ENCODE results near the gene SPPL2C.

The SPPL2C gene, protein sequence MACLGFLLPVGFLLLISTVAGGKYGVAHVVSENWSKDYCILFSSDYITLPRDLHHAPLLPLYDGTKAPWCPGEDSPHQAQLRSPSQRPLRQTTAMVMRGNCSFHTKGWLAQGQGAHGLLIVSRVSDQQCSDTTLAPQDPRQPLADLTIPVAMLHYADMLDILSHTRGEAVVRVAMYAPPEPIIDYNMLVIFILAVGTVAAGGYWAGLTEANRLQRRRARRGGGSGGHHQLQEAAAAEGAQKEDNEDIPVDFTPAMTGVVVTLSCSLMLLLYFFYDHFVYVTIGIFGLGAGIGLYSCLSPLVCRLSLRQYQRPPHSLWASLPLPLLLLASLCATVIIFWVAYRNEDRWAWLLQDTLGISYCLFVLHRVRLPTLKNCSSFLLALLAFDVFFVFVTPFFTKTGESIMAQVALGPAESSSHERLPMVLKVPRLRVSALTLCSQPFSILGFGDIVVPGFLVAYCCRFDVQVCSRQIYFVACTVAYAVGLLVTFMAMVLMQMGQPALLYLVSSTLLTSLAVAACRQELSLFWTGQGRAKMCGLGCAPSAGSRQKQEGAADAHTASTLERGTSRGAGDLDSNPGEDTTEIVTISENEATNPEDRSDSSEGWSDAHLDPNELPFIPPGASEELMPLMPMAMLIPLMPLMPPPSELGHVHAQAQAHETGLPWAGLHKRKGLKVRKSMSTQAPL

DNA sequence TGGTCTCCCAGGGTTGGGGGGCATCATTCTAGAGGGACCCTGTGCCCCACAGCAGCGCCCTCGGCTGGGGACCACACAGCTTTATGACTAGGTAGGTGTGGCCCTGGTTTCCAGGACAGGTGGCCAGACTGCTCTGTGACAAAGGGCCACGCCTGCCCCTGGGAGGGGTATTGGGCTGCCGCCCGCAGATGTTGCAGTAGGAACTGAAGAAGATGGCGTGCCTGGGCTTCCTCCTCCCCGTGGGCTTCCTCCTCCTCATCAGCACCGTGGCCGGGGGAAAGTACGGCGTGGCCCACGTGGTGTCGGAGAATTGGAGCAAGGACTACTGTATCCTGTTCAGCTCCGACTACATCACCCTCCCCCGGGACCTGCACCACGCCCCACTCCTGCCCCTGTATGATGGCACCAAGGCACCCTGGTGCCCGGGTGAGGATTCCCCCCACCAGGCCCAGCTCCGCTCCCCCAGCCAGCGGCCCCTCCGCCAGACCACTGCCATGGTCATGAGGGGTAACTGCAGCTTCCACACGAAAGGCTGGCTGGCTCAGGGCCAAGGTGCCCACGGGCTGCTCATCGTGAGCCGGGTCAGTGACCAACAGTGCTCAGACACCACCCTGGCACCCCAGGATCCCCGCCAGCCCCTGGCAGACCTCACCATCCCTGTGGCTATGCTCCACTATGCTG is at the start of gene SPPL2C:
Gene SPPL2C, plus strand, starts transcription at position 187 of the 681 bp plus-strand sequence. Its CDS starts 26 bp downstream, at position 213.
- DNase-seq: no peak

DNA sequence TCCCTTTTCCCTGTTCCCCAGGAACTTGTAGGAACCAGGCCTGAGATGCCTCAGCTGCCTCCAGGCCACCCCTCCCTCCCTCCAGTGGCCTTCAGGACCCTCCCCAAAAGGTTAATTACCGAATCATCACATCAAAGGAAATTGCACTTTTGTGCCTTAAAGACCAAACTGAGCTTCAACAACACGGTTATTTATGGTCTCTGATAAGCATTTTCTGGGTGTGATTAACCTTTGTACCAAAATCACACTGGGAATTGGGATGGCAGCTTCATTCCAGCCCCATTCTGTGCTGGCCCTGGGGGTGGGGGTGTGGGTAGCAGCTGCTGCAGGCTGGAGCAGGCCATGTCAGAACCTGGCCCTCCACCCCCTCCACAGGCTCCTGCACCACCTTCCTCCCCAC is 43.9 kb upstream of the SPPL2C start:
- DNase-seq: no peak

- DNase-seq: no peak
Measured at GRCh38 chr17:45801421-45801820, 43.3 kb upstream of the SPPL2C start.

DNA sequence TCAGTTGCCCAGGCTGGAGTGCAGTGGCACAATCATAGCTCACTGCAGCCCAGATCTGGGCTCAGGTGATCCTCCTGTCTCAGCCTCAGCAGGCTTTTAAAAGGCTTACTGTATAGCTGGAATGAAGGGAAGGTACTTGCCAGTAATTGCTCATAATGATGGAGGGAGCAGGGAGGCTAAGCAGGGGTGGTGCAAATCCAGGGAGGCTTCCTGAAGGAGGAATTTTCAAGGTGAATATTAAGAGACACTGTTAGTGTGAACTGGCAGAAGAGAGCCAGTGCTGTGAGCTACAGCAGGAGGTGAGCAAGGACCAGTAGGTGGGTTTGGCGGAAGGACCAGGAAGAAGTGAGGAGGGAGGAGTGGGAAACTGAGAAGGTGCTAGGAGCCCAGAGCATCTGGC is 35.8 kb upstream of the SPPL2C start:
- DNase-seq: no peak

DNA sequence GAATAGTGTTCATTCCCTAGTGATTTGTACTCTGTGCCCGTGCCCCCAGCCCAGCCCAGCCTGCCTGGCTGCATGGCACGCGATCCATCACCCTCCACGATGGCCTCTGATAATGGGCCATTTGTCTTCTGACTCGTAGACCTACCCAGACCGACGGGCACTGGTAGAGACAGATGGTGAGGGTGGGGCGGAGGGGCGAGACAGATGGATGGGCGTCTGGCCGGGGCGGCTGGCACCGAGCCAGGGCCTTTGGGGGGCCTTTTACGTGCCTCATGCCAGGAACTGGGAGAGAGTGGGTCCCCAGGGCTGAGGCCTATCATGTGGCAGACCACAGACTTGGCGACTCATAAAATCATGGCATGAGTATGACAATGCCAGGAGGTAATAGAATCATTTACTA is 35.2 kb upstream of the SPPL2C start:
- DNase-seq: no peak

- no peak for DNase-seq
Measured at GRCh38 chr17:45812102-45812501, 32.6 kb upstream of the SPPL2C start.

- DNase-seq: no peak
Measured at GRCh38 chr17:45813048-45813725, 31.5 kb upstream of the SPPL2C start.

DNA sequence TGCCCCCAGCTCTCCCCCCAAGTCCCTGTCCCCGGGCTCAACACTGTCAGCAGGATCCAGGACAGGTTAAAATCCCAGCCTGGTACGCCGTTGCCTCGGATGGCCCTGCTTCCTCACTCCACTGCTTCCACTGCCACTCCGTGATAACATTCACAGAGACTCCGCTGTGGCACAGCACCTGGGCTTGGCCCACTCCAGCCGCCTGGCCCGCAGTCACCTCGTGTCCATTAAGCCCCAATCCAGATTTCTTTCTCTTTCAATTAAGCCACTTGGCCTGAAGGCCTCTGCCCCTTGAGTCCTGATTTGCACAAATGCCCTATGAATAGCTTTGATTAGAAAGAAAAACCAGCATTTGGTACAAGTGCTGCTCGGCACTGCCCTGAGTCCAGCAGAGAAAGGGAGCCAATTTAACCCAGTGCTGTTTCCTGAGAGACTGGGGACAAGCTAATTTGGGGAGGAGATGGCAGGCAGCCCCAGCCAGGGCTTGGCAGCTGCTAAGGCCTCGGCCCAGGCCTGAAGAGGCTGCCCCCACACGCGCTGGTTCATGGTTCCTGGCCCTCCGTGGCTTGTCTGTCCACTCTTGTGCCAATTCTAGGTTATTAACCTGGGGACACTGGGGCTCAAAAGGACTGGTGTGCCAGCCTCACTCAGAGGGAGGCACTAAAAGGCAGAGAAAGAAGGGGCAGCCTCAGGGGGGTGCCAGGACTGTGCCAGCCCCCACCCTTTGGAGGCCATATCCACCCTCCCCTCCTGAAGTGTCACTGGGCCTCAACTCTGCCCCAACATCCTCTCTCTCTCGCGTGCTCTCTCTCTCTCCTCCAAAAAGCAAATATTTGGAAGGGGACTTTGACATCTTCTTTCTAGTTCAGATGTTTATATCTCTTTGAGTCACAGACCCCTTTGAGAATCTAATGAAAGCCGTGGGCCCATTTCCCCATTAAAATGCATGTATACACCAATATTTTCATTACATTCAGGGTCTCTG is 29.8 kb upstream of the SPPL2C start:
- no peak for DNase-seq

DNA sequence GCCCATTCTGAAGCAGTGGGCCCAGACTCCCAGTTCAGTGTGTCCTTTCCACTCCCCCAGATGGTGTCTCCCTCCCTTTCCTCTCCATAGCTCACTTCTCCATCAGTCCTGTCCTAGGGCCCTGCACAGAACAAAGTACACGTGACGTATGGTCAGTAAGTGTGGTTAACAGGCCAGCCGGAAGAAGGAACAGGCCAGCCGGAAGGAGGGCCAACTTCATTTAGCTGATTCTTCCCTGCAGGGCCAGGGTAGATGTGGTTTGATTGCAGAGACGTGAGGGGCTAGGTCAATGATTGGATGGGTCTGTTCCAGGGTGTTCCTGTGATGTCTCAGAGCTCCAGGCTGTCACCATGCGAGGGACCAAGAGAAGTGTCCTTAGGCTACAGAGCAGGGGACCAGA is 28.9 kb upstream of the SPPL2C start:
- DNase-seq: no peak

- DNase-seq: no peak
Measured at GRCh38 chr17:45818041-45818440, 26.6 kb upstream of the SPPL2C start.

DNA sequence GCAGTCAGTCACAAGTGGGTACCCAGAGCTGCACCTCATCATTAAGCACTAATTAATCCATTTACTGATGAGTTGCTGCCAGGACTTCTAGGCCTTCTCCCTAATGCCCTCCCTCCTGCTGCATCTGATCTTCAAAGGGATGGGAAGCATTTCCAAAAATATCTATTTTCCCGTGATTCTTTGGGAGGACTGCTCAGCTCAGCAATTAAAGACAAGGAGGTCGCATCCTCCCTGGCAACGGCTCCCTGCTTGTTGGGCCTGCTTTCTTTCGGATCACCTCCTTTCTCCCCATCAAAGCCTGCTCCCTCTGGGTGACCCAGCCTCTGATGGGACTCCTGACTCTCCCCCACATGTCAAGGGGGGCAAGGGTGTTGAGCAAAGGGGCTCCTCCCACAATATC is 26.0 kb upstream of the SPPL2C start:
- DNase-seq: no peak

DNA sequence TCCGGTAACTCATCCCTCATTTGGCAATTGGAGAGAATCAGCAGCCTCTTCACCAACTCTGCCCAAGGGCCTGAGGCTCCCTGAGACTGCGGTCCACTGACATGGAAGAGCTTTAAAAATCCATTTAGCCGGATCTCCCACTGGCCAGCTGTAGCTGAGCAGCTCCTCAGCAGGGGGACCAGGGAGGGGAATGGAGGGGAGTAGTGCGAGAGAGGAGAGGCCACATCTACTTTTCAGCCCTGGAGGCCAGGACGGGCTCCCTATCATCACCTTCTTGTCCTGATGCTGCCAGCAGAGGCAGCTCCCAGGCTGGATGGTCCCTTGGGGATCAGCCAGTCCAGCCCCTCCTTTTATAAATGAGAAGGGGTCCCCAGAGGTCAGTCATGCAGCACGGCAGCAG is 25.0 kb upstream of the SPPL2C start:
- no peak for DNase-seq

DNA sequence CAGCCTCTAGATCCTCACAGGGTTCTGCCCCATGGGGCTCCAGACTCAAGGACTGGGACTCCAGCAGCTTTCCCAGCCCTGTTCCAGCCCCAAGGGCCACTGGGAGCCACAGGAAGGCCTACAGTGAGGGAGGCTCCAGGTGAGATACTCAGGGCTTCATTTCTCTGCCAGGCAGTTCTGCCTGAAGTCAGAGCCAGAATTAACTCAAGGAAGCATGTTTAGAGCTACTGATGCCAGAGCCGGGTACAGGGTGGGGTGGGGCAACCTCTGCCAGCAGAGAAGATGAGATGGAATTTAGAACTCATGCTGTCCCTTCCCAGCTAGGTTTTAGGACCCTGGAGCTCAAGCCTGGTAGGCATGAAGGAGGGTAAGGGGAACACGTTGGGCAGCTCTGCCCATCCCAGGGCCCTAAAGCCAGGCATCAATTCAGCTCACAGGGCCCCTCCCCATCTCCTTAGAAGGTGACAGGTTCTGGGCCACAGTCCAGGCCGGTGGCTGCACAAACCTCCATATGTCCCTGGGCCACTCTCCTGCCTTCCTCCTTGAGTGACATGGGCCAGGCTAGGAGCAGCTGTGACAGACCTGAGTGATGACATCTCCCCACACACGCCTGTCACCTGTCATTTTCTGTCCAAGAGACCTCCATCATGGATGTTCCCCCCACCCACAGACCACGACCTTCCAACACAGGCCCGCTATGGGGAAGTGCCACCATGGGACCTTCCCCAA is 24.5 kb upstream of the SPPL2C start:
- no peak for DNase-seq

DNA sequence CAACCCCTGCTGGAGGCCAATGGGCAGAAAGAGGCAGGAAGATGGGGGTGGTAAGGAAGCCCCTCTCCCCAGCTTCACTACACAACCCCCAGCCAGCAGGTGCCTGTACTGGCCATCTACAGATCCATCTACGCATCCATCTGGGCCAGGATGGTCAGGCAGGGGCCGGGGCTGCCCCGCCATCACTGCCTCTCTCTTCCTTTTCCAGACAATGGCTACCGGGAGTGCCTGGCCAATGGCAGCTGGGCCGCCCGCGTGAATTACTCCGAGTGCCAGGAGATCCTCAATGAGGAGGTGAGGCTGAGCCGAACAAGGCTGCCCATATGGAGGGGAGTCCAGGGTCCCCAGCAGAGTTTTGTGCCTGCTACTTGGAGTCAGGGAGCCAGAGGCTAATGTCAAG is 23.5 kb upstream of the SPPL2C start:
- DNase-seq: no peak

- peak; percentile 12 for DNase-seq
Measured at GRCh38 chr17:45823598-45823997, 21.1 kb upstream of the SPPL2C start.

DNA sequence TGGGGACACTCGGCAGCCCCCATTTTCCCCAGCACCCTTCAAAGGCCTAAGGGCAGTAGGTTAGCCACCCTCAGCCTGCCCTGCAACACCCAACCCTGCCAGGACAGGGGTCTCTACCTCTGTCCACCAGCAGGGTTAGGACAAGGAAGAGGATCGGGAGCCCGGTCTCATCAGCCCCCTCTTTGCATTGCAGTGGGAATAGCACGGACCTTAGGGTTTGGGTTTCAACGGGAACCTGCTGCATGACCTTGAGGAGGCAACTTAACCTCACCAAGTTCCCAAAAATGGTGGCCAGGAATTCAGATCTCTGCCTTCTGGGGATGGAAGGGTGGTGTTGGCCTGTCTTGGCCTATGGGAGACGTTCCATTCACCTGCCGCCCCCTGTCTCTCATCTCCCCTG is 20.2 kb upstream of the SPPL2C start:
- DNase-seq: no peak

GRCh38 chr17:45824901-45825492 is 19.7 kb upstream of the SPPL2C start:
- no peak for DNase-seq

DNA sequence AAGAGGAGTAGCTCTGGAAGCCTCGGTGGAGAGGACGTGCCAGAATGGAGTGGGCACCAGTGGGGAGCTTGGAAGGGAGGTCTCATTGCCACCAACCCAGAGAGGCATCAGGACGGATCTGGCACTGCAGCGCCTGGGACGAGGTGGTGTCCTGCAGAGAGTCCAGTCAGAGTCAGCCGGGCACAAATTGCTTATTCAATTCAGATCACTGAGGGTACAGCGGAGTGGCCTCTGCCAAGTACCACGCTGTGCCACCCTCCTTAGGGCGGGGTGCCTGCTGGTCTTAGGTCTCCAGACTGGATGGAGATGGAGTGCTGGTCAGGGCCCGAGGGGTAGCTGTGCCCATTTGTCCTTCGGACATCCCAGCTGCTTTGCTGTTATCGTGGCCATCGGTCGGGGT is 18.9 kb upstream of the SPPL2C start:
- no peak for DNase-seq

GRCh38 chr17:45826919-45827588 is 17.6 kb upstream of the SPPL2C start:
- DNase-seq: no peak

- no peak for DNase-seq
Measured at GRCh38 chr17:45828171-45828570, 16.5 kb upstream of the SPPL2C start.

Measured in CD4-positive, alpha-beta T cell treated with Interleukin-10 for 1 hour (primary cell).